Stimulated activated naive CD8-positive, alpha-beta T cell treated with anti-CD3 and anti-CD28 coated beads, Interleukin-15, Interleukin-2, amounts not matched to agents 100 ng/mL and 50 ng/mL, for 24 hours (primary cell): ENCODE measurements around the gene AGBL1.

Experiments
- H3K27ac Mint-ChIP-seq: one replicate; pipeline ENCODE4 v1.8.0; 2021; ENCODE audit warnings: mild to moderate bottlenecking, mixed read lengths
- H3K27me3 Mint-ChIP-seq: one replicate; pipeline ENCODE4 v1.8.0; 2021; ENCODE audit warnings: mixed read lengths
- H3K36me3 Mint-ChIP-seq: one replicate; pipeline ENCODE4 v1.8.0; 2021; ENCODE audit warnings: low read depth, mixed read lengths
- H3K4me1 Mint-ChIP-seq: one replicate; pipeline ENCODE4 v1.8.0; 2021; ENCODE audit warnings: low read depth, mixed read lengths
- H3K4me3 Mint-ChIP-seq: one replicate; pipeline ENCODE4 v1.8.0; 2021; ENCODE audit warnings: mild to moderate bottlenecking, mixed read lengths
- H3K9me3 Mint-ChIP-seq: one replicate; pipeline ENCODE4 v1.8.0; 2021; ENCODE audit warnings: mixed read lengths

Gene AGBL1

GRCh38 chr15:86701611-86701963 is 621.9 kb downstream of the AGBL1 start:
- Mint-ChIP-seq H3K36me3 (no peaks in the 10 kb centered on the region), H3K27ac (no peak overlapping the region), H3K4me1 (no peaks in the 10 kb centered on the region), H3K27me3 (no peaks in the 10 kb centered on the region), H3K4me3 (no peak overlapping the region), H3K9me3 (peaks cover 12% of the 10 kb centered on the region)

- H3K9me3 Mint-ChIP-seq, result no peaks in the 10 kb centered on the region
- peaks cover 3% of the 10 kb centered on the region for H3K4me1 Mint-ChIP-seq
- no peak overlapping the region for H3K27ac Mint-ChIP-seq
- H3K36me3 Mint-ChIP-seq, result no peaks in the 10 kb centered on the region
- H3K27me3 Mint-ChIP-seq, result no peaks in the 10 kb centered on the region
- H3K4me3 Mint-ChIP-seq, result no peak overlapping the region
These were observed 627.1 kb downstream of the AGBL1 start for GRCh38 chr15:86706813-86707212.

GRCh38 chr15:86711476-86711875 is 631.8 kb downstream of the AGBL1 start:
- Mint-ChIP-seq H3K36me3 (no peaks in the 10 kb centered on the region), H3K4me3 (no peak overlapping the region), H3K27ac (no peak overlapping the region), H3K4me1 (peaks cover 3% of the 10 kb centered on the region), H3K9me3 (no peaks in the 10 kb centered on the region), H3K27me3 (no peaks in the 10 kb centered on the region)

GRCh38 chr15:86714241-86714640 is 634.6 kb downstream of the AGBL1 start:
- Mint-ChIP-seq H3K4me3 (no peak overlapping the region), H3K27ac (no peak overlapping the region), H3K36me3 (no peaks in the 10 kb centered on the region), H3K9me3 (no peaks in the 10 kb centered on the region), H3K4me1 (no peaks in the 10 kb centered on the region), H3K27me3 (no peaks in the 10 kb centered on the region)

- no peak overlapping the region for H3K4me3 Mint-ChIP-seq
- H3K36me3 Mint-ChIP-seq, result no peaks in the 10 kb centered on the region
- peaks cover 7% of the 10 kb centered on the region for H3K9me3 Mint-ChIP-seq
- H3K27me3 Mint-ChIP-seq, result no peaks in the 10 kb centered on the region
- no peak overlapping the region for H3K27ac Mint-ChIP-seq
- H3K4me1 Mint-ChIP-seq, result no peaks in the 10 kb centered on the region
These were observed 646.0 kb downstream of the AGBL1 start for GRCh38 chr15:86725628-86726027.

- H3K4me3 Mint-ChIP-seq, result no peak overlapping the region
- no peaks in the 10 kb centered on the region for H3K27me3 Mint-ChIP-seq
- H3K9me3 Mint-ChIP-seq, result peaks cover 3% of the 10 kb centered on the region
- no peaks in the 10 kb centered on the region for H3K4me1 Mint-ChIP-seq
- H3K36me3 Mint-ChIP-seq, result peaks cover 4% of the 10 kb centered on the region
- no peak overlapping the region for H3K27ac Mint-ChIP-seq
These were observed 655.8 kb downstream of the AGBL1 start for GRCh38 chr15:86735247-86736040.

GRCh38 chr15:86741917-86742316 is 662.2 kb downstream of the AGBL1 start:
- peaks cover 4% of the 10 kb centered on the region for H3K36me3 Mint-ChIP-seq
- no peaks in the 10 kb centered on the region for H3K27me3 Mint-ChIP-seq
- no peak overlapping the region for H3K4me3 Mint-ChIP-seq
- H3K4me1 Mint-ChIP-seq, result peaks cover 6% of the 10 kb centered on the region
- peak overlapping the region; percentile 11 for H3K27ac Mint-ChIP-seq
- H3K9me3 Mint-ChIP-seq, result peaks cover 3% of the 10 kb centered on the region

- peaks cover 3% of the 10 kb centered on the region for H3K36me3 Mint-ChIP-seq
- no peak overlapping the region for H3K27ac Mint-ChIP-seq
- H3K4me1 Mint-ChIP-seq, result peaks cover 6% of the 10 kb centered on the region
- H3K9me3 Mint-ChIP-seq, result peaks cover 3% of the 10 kb centered on the region
- no peak overlapping the region for H3K4me3 Mint-ChIP-seq
- no peaks in the 10 kb centered on the region for H3K27me3 Mint-ChIP-seq
These were observed 663.7 kb downstream of the AGBL1 start for GRCh38 chr15:86743283-86743903.

- Mint-ChIP-seq H3K27me3 (no peaks in the 10 kb centered on the region), H3K27ac (no peak overlapping the region), H3K4me3 (no peak overlapping the region), H3K36me3 (no peaks in the 10 kb centered on the region), H3K4me1 (peaks cover 6% of the 10 kb centered on the region), H3K9me3 (no peaks in the 10 kb centered on the region)
These were observed 664.6 kb downstream of the AGBL1 start for GRCh38 chr15:86744198-86744780.

- no peaks in the 10 kb centered on the region for H3K9me3 Mint-ChIP-seq
- H3K27me3 Mint-ChIP-seq, result peaks cover 4% of the 10 kb centered on the region
- H3K4me1 Mint-ChIP-seq, result no peaks in the 10 kb centered on the region
- no peak overlapping the region for H3K27ac Mint-ChIP-seq
- no peaks in the 10 kb centered on the region for H3K36me3 Mint-ChIP-seq
- no peak overlapping the region for H3K4me3 Mint-ChIP-seq
These were observed 671.4 kb downstream of the AGBL1 start for GRCh38 chr15:86751116-86751515.

- H3K4me3 Mint-ChIP-seq, result no peak overlapping the region
- no peaks in the 10 kb centered on the region for H3K4me1 Mint-ChIP-seq
- no peaks in the 10 kb centered on the region for H3K9me3 Mint-ChIP-seq
- peaks cover 18% of the 10 kb centered on the region for H3K27me3 Mint-ChIP-seq
- no peaks in the 10 kb centered on the region for H3K36me3 Mint-ChIP-seq
- H3K27ac Mint-ChIP-seq, result no peak overlapping the region
These were observed 675.2 kb downstream of the AGBL1 start for GRCh38 chr15:86754846-86755245.

- H3K36me3 Mint-ChIP-seq, result no peaks in the 10 kb centered on the region
- no peak overlapping the region for H3K27ac Mint-ChIP-seq
- no peaks in the 10 kb centered on the region for H3K4me1 Mint-ChIP-seq
These were observed 677.0 kb downstream of the AGBL1 start for GRCh38 chr15:86756688-86757087.

GRCh38 chr15:86759800-86760523 is 680.3 kb downstream of the AGBL1 start:
- H3K27ac Mint-ChIP-seq, result no peak overlapping the region
- no peaks in the 10 kb centered on the region for H3K4me1 Mint-ChIP-seq
- H3K27me3 Mint-ChIP-seq, result peaks cover 26% of the 10 kb centered on the region
- H3K9me3 Mint-ChIP-seq, result no peaks in the 10 kb centered on the region
- H3K36me3 Mint-ChIP-seq, result no peaks in the 10 kb centered on the region
- no peak overlapping the region for H3K4me3 Mint-ChIP-seq

More at GRCh38 chr15:86756688-86757087, 677.0 kb downstream of the AGBL1 start:
- H3K27me3 Mint-ChIP-seq, result peaks cover 28% of the 10 kb centered on the region
- H3K9me3 Mint-ChIP-seq, result no peaks in the 10 kb centered on the region
- no peak overlapping the region for H3K4me3 Mint-ChIP-seq

- H3K27me3 Mint-ChIP-seq, result peaks cover 16% of the 10 kb centered on the region
- no peaks in the 10 kb centered on the region for H3K4me1 Mint-ChIP-seq
- H3K27ac Mint-ChIP-seq, result no peak overlapping the region
- H3K9me3 Mint-ChIP-seq, result no peaks in the 10 kb centered on the region
- no peak overlapping the region for H3K4me3 Mint-ChIP-seq
- no peaks in the 10 kb centered on the region for H3K36me3 Mint-ChIP-seq
These were observed 683.2 kb downstream of the AGBL1 start for GRCh38 chr15:86762874-86763273.

- H3K27me3 Mint-ChIP-seq, result peaks cover 16% of the 10 kb centered on the region
- no peak overlapping the region for H3K4me3 Mint-ChIP-seq
- H3K27ac Mint-ChIP-seq, result no peak overlapping the region
- H3K36me3 Mint-ChIP-seq, result no peaks in the 10 kb centered on the region
- H3K9me3 Mint-ChIP-seq, result no peaks in the 10 kb centered on the region
- H3K4me1 Mint-ChIP-seq, result no peaks in the 10 kb centered on the region
These were observed 684.4 kb downstream of the AGBL1 start for GRCh38 chr15:86764021-86764420.
